A549 (cell line): ENCODE measurements around the gene TBRG4. TPM values are rescaled to one million over a fixed set of nuclear protein-coding genes. Genes with fewer than 3 reads are reported as not detected.

Experiments used
- ATAC-seq, 2 experiments: fragments of 200-7000 bp in 1 of 2; fragments of >200 bp in 1 of 2; cut with Nextera tagmentation in 1 of 2; cut with Tn5 transposase in 1 of 2; 3 replicates each; pipeline versions ENCODE4 v1.8.0 to v1.9.1; 2018 to 2020; ENCODE audit warnings: mild to moderate bottlenecking in 1 of 2, moderate library complexity in 1 of 2
- CTCF ChIA-PET: fragments of 300-600 bp; sonication (Branson Sonifier 250); formaldehyde crosslinking; extraction: SDS; loops from one replicate; lab custom pipeline; 2021; ENCODE audit warnings: antibody characterized with exemption, inconsistent platforms; lab: Yijun Ruan, JAX
- POLR2A ChIA-PET: fragments of 350-600 bp; formaldehyde crosslinking; extraction: SDS; loops from one replicate; lab custom pipeline; 2021; ENCODE audit warnings: antibody characterized with exemption, inconsistent platforms; lab: Yijun Ruan, JAX
- DNase-seq, 2 experiments: peaks; one replicate each; pipeline versions ENCODE4 v3.0.0 to v3.0.0-alpha.2; 2011 to 2016; ENCODE audit warnings: low read depth in 1 of 2, low spot score in 1 of 2
- FAIRE-seq: peaks from 2 replicates; lab custom pipeline; 2011; peaks lifted over from hg19 to GRCh38; lab: Jason Lieb, UNC
- H3K27ac ChIP-seq, 2 experiments: fragments of >200 bp; sonication (Bioruptor Twin); formaldehyde crosslinking; 3 replicates each; pipeline ENCODE4 v1.5.1; 2016 to 2017
- H3K4me1 ChIP-seq: fragments of >200 bp; sonication (Bioruptor Twin); formaldehyde crosslinking; 3 replicates; pipeline ENCODE4 v1.6.1; 2016
- H3K4me2 ChIP-seq: fragments of >200 bp; sonication (Bioruptor Twin); formaldehyde crosslinking; 3 replicates; pipeline ENCODE4 v1.6.1; 2016
- H3K4me3 ChIP-seq: fragments of >200 bp; sonication (Bioruptor Twin); formaldehyde crosslinking; 3 replicates; pipeline ENCODE4 v1.5.1; 2016
- H3K9me3 ChIP-seq: fragments of >200 bp; sonication (Bioruptor Twin); formaldehyde crosslinking; 3 replicates; pipeline ENCODE4 v1.6.1; 2016
- CBX8 ChIP-seq: fragments of 200-600 bp; sonication (generic); IDR thresholded peaks from 2 replicates; pipeline ENCODE4 v1.6.1; 2016
- CEBPB ChIP-seq, 2 experiments: fragments of >200 bp in 1 of 2; sonication (Bioruptor Twin) in 1 of 2; formaldehyde crosslinking in 1 of 2; IDR thresholded peaks; 2 replicates each; pipeline ENCODE4 v1.6.1; 2012 to 2016
- CTCF ChIP-seq: fragments of >200 bp; sonication (Bioruptor Twin); formaldehyde crosslinking; IDR thresholded peaks from 3 replicates; pipeline ENCODE4 v1.5.1; 2016
- EHF ChIP-seq: fragments of 250-450 bp; sonication (Bioruptor Pico); IDR thresholded peaks from 2 replicates; pipeline ENCODE4 v1.5.0; 2020; ENCODE audit warnings: mild to moderate bottlenecking
- FOSL2 ChIP-seq, 2 experiments: fragments of 450-650 bp in 1 of 2; fragments of >200 bp in 1 of 2; sonication (Bioruptor Twin) in 1 of 2; formaldehyde crosslinking; IDR thresholded peaks; 2 replicates each; pipeline versions ENCODE4 v1.5.0 to v1.6.1; 2016 to 2020; ENCODE audit warnings: mild to moderate bottlenecking in 1 of 2, moderate library complexity in 1 of 2
- HDAC2 ChIP-seq: fragments of 200-600 bp; sonication (generic); IDR thresholded peaks from 2 replicates; pipeline ENCODE4 v1.6.1; 2016
- HMGXB4 ChIP-seq: fragments of 250-450 bp; sonication (Bioruptor Pico); IDR thresholded peaks from 2 replicates; pipeline ENCODE4 v1.5.0; 2021; ENCODE audit warnings: mild to moderate bottlenecking, moderate library complexity, borderline replicate concordance
- HOXB13 ChIP-seq: fragments of 250-450 bp; sonication (Bioruptor Pico); IDR thresholded peaks from 2 replicates; pipeline ENCODE4 v1.5.0; 2020; ENCODE audit warnings: low read depth, mild to moderate bottlenecking, moderate library complexity
- HOXB5 ChIP-seq: fragments of 250-450 bp; sonication (Bioruptor Pico); IDR thresholded peaks from 2 replicates; pipeline ENCODE4 v1.5.0; 2020; ENCODE audit warnings: mild to moderate bottlenecking, moderate library complexity
- JUNB ChIP-seq: fragments of >200 bp; sonication (Bioruptor Twin); formaldehyde crosslinking; IDR thresholded peaks from 2 replicates; pipeline ENCODE4 v1.6.1; 2016
- KDM5A ChIP-seq: fragments of 200-600 bp; sonication (generic); IDR thresholded peaks from 2 replicates; pipeline ENCODE4 v1.6.1; 2016; ENCODE audit warnings: antibody characterized with exemption, mild to moderate bottlenecking
- NFE2L2 ChIP-seq: fragments of 150-350 bp; conservative IDR thresholded peaks from 2 replicates; pipeline ENCODE4 v1.6.1; 2014; ENCODE audit warnings: low read length
- PBX3 ChIP-seq: IDR thresholded peaks from 2 replicates; pipeline ENCODE4 v1.6.1; 2012
- POLR2A ChIP-seq: IDR thresholded peaks from 2 replicates; pipeline ENCODE4 v1.6.1; 2012; ENCODE audit warnings: mild to moderate bottlenecking, low read length
- RAD21 ChIP-seq, 2 experiments: fragments of >200 bp in 1 of 2; sonication (Bioruptor Twin) in 1 of 2; formaldehyde crosslinking in 1 of 2; IDR thresholded peaks in 1 of 2; conservative IDR thresholded peaks in 1 of 2; 2 replicates in 1 of 2; 3 replicates in 1 of 2; pipeline ENCODE4 v1.6.1; 2012 to 2018; ENCODE audit warnings: inconsistent platforms in 1 of 2
- RFX5 ChIP-seq: fragments of 450-650 bp; IDR thresholded peaks from 2 replicates; pipeline ENCODE4 v1.7.1; 2014; ENCODE audit warnings: antibody characterized with exemption, mild to moderate bottlenecking, moderate library complexity
- RNF2 ChIP-seq: fragments of 200-600 bp; sonication (generic); IDR thresholded peaks from 2 replicates; pipeline ENCODE4 v1.6.1; 2016; ENCODE audit warnings: low read depth, mild to moderate bottlenecking, antibody characterized with exemption, moderate library complexity, borderline replicate concordance
- ZFP36 ChIP-seq: fragments of 450-650 bp; IDR thresholded peaks from 2 replicates; pipeline ENCODE4 v1.6.1; 2014; ENCODE audit warnings: borderline replicate concordance; ENCODE audit not compliant: partially characterized antibody
- WGBS: methylation state at CpG from one replicate; pipeline ENCODE4 v1.1.6; 2017; ENCODE audit errors: missing lambda C conversion rate; 5-methylcytosine and 5-hydroxymethylcytosine counted together
- polyA plus RNA-seq, 4 experiments: library from polyadenylated mRNA; depleted of rRNA in 3 of 4; stranded (reverse); fragments of >200 nt; fragmentation: RNase III in 1 of 4; extraction: RNeasy Plus Mini Kit Qiagen cat#74134 plus additional on column Dnase treatment in 1 of 4; gene quantifications; 2 replicates in 3 of 4; 3 replicates in 1 of 4; pipeline ENCODE4 v1.2.3, GENCODE V29; 2011 to 2017
- TF ChIP-seq, protein P1 (sequence below): fragments of 150-350 bp; IDR thresholded peaks from 2 replicates; pipeline ENCODE4 v1.6.1; 2014; ENCODE audit warnings: low read depth, mild to moderate bottlenecking, low read length

TBRG4 gene
- polyA plus RNA-seq, 2 of the 4 experiments (the other 2 are of a cell fraction): 88.8 to 100 TPM

DNA sequence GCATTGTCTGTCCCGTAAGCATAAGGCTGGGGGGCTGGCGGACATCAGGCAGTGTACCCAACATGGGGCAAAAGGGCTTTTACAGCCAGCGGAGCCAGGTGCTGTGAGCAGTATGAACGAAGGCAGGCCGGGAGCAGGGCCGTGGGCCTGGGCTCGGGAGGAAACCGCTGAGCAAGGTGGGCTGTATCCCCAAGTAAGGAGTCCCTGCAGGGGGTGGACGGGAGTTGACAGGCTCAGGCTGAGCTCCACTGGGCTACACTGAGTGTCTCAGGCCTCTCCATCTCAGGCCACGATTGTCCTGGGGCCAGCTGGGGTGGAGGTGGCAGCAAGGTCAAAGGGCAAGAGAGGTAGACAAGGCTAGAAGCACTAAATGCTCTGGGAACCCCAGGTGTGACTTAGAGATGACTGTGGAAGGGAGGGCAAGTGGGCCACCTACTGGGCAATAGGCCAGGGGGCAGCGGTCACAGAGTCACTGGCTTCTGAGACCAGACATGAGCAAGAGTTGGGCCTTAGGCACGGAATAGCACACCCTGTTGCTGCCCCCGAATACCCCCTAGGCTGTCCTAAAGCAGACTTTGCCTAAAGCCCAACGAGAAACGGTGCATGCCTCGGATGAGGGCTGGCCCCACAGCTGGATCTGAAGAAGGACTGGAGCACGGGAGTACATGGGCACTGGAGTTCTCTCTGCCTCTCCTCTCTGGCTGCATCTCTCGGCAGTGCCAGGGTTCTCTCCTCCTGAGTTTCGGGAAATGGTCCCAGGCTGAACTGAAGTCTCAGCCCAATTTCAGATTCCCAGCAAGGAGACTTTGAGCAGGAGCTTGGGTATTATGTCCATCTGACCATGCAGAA, 35.3 kb upstream of the TBRG4 start:
- CTCF ChIA-PET: interaction anchor here (1.1 to 2.1 kb wide), 4 partner anchors 11 to 113 kb away, joined by 4 to 13 read pairs (median 4); partner anchors contain the start of gene RAMP3
- no peak overlapping the region for H3K4me3 ChIP-seq
- DNase-seq (no peak), FAIRE-seq (no peak)
- no peak overlapping the region for H3K4me2 ChIP-seq
- no peaks in the 10 kb centered on the region for H3K4me1 ChIP-seq
- TF ChIP-seq KDM5A (no peak), HDAC2 (no peak), RNF2 (no peak), ZFP36 (no peak), HMGXB4 (CRISPR knock-in tag) (no peak)
- TF ChIP-seq, all 56 proteins: peak for 0
- POLR2A ChIA-PET: no interaction called here
- Histone ChIP-seq H3K27ac (no peak overlapping the region), H3K9me3 (no peaks in the 10 kb centered on the region)
- peak in 1 of 2 experiments; percentile 26; a peak in 1 of 6 replicates for ATAC-seq
- 66% methylated on average over 19 of the region's 19 CpGs for WGBS

- Histone ChIP-seq H3K27ac (no peak overlapping the region), H3K4me1 (no peaks in the 10 kb centered on the region), H3K4me2 (no peak overlapping the region), H3K4me3 (no peak overlapping the region), H3K9me3 (no peaks in the 10 kb centered on the region)
- ATAC-seq (no peak), DNase-seq (no peak), FAIRE-seq (no peak)
- no peak for TF ChIP-seq RAD21 (conservative IDR thresholded peaks at IDR 0.05 in 1 of 2, IDR thresholded peaks at IDR 0.05 in 1 of 2)
- no peak for TF ChIP-seq CTCF
- no peak for TF ChIP-seq JUNB
- TF ChIP-seq CBX8: no peak
- no peak for TF ChIP-seq FOSL2 (IDR thresholded peaks at IDR 0.05)
- TF ChIP-seq FOSL2 (CRISPR knock-in tag; IDR thresholded peaks at IDR 0.05): no peak
- no peak for TF ChIP-seq RFX5
- TF ChIP-seq PBX3: no peak
- TF ChIP-seq HOXB5 (CRISPR knock-in tag): no peak
- TF ChIP-seq KDM5A: no peak
- TF ChIP-seq EHF: no peak
- TF ChIP-seq, protein P1, sequence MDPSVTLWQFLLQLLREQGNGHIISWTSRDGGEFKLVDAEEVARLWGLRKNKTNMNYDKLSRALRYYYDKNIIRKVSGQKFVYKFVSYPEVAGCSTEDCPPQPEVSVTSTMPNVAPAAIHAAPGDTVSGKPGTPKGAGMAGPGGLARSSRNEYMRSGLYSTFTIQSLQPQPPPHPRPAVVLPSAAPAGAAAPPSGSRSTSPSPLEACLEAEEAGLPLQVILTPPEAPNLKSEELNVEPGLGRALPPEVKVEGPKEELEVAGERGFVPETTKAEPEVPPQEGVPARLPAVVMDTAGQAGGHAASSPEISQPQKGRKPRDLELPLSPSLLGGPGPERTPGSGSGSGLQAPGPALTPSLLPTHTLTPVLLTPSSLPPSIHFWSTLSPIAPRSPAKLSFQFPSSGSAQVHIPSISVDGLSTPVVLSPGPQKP: no peak
- no peak for TF ChIP-seq POLR2A
- TF ChIP-seq HOXB13: no peak
- no peak for TF ChIP-seq NFE2L2
- TF ChIP-seq CEBPB (IDR thresholded peaks at IDR 0.05): no peak
- 61% methylated on average over 7 of the region's 7 CpGs for WGBS
- ChIA-PET POLR2A (no interaction called here), CTCF (interaction anchor here (1.3 to 2.1 kb wide), 3 partner anchors 8 to 114 kb away, joined by 4 to 13 read pairs (median 6); no protein-coding TSS in a partner anchor)
Measured at GRCh38 chr7:45145881-45146280, 34.4 kb upstream of the TBRG4 start.
